ENCODE measurements around the gene CFDP1.

Gene CFDP1

DNA sequence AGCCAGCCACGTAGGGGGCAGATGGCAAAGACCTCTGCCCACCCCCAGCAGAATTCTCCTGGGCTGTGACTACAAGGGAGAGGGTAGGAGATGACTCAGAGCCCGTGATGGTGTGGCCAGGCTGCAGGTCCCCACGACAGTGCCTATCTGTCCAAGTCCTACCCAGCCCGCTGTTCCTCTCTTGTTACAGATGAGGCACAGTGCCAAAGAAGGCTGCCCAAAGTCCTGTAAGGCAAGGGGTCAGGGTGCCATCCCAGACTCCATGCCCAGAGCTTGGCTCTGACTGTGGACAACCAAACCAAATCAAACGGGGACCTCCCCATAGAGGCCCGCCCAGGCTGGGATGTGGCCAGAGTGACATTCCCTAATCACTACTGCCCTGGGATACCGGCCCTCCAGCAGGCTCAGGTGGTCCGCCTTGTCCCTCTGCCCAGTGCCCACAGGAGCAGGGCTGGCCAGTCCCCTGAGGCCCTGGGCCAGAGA is 169.3 kb downstream of the CFDP1 start:
- peak overlapping the region; percentile 93 for H3K4me3 ChIP-seq (replicated peaks; ENCODE audit: low read depth, low read length)
- TF ChIP-seq, protein P1, sequence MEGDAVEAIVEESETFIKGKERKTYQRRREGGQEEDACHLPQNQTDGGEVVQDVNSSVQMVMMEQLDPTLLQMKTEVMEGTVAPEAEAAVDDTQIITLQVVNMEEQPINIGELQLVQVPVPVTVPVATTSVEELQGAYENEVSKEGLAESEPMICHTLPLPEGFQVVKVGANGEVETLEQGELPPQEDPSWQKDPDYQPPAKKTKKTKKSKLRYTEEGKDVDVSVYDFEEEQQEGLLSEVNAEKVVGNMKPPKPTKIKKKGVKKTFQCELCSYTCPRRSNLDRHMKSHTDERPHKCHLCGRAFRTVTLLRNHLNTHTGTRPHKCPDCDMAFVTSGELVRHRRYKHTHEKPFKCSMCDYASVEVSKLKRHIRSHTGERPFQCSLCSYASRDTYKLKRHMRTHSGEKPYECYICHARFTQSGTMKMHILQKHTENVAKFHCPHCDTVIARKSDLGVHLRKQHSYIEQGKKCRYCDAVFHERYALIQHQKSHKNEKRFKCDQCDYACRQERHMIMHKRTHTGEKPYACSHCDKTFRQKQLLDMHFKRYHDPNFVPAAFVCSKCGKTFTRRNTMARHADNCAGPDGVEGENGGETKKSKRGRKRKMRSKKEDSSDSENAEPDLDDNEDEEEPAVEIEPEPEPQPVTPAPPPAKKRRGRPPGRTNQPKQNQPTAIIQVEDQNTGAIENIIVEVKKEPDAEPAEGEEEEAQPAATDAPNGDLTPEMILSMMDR (IDR thresholded peaks at IDR 0.05; ENCODE audit: low read length, missing control alignments): no peak
- no peak for DNase-seq (ENCODE audit: low read depth)

DNA sequence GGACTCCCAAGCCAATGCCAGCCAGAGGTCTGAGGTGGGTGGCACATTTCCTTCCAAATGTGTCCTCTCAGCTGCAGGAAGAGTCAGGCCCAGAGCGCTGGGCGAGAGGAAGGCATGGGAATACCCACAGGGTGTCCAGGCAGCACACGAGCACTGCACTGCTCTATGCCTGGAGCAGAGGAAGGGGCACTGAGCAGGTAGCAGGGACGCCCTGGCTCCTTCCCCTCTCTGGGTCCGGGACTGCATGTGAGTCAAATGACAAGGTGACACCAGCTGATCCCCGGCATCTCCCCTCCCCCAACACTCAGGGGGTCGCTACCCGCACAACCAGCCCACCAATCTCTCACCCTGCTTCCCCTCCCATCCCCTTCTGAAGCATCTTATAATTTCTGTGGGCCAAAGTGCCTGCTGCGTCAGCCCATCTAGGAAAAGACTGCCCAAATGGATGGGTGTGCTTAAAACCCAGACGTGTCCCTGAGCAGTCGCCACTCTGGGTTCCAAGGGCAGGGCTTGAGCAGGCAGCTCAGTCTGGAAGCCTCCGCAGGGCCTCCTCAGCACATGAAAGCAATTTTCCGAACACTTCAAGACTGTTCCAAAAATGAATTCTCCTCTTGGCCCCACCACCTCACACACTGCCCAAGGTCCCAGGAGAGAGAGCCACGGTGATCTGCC is 169.9 kb downstream of the CFDP1 start:
- no peak for DNase-seq (ENCODE audit: low read depth)
- TF ChIP-seq, protein P1 (IDR thresholded peaks at IDR 0.05; ENCODE audit: low read length, missing control alignments): no peak
- peak overlapping the region; percentile 93 for H3K4me3 ChIP-seq (replicated peaks; ENCODE audit: low read depth, low read length)

DNA sequence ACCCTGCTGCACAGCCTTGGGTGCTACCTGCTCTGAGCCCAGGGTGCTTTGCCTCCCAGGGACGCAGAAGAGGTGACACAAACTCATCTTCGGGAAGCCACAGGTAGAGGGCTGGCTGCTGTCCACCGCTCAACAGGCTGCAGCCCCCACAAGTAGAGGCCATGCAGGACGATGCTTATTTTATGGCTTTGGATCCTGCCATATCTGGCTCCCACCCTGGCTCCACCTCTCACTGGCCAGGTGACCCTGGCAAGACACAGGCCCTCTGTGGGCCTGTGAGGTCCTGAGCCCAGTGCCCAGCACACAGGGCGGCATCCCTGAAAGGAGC is 170.5 kb downstream of the CFDP1 start:
- DNase-seq (ENCODE audit: low read depth): no peak
- H3K4me3 ChIP-seq (replicated peaks; ENCODE audit: low read depth, low read length): no peak overlapping the region
- TF ChIP-seq, protein P1 (IDR thresholded peaks at IDR 0.05; ENCODE audit: low read length, missing control alignments): no peak

DNA sequence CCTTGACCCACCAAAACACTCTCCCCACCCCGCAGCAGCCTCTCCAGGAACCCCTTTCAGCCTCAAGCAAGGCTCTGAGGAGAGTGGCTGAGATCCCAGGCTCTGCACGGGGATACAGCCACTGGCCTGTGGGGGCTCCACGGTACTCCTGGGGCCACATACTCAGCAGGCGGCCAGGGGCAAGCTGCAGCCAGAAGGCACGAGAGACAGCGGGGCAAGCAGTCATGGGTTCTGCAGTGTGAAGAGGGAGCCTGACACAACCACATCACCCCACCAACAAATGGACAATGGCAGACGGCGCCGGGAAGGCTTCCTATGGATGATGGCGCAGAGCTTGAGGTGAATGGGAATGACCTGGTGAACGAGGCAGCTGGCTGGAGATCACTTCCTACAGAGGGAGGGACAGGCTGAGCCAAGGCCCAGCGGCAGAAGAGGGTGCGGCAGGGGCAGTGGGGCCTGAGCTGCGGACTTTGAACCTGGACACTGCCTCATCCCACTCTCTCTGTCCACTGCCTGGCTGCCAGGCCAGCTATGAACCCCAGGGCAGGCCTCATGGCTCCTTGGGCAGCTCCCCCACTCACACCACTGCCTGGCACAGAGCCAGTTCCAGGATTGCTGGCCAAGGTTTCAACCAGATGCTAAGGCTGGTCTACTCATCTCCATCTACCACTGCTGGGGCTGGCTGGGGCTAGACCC is 171.1 kb downstream of the CFDP1 start:
- TF ChIP-seq, protein P1 (IDR thresholded peaks at IDR 0.05; ENCODE audit: low read length, missing control alignments): no peak
- DNase-seq (ENCODE audit: low read depth): no peak
- H3K4me3 ChIP-seq (replicated peaks; ENCODE audit: low read depth, low read length): no peak overlapping the region

GRCh38 chr16:75261590-75262078 is 171.7 kb downstream of the CFDP1 start:
- TF ChIP-seq, protein P1 (IDR thresholded peaks at IDR 0.05; ENCODE audit: low read length, missing control alignments): no peak
- H3K4me3 ChIP-seq (replicated peaks; ENCODE audit: low read depth, low read length): no peak overlapping the region
- DNase-seq (ENCODE audit: low read depth): no peak

DNA sequence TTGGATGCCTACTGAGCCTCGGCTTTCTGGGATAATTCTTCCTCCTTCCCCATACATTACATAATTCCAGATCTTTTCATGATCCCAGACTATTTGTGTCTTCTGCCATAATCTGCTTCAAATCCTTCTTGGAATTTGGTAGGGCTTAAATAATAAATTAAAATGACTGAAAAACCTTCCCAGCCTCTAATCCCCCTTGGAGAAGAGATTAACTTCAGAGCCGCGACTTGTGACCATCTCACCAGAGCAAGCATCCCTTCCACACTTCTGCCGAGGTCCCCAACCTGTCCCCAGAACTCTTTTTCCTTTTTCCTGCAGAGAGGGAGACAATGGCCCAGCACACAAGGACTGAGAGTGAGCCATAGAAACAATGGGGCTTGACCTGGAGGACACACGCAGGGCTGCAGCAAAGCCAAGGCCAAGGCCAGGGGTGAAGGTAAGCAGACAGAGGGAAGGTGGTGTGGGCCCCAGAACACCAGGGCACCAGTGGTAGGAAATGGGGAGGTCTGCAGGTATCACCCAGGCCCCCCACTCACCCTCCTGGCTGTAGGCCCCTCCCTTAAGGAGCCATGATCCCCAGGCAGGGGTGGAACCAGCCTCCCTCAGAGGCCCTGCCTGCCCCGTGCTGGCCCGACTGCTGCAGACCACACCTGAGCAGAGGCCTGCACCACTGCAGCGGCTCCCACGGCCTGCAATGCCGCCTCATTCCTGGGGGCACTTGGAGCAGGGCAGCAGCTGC is 172.3 kb downstream of the CFDP1 start:
- TF ChIP-seq, protein P1 (IDR thresholded peaks at IDR 0.05; ENCODE audit: low read length, missing control alignments): no peak
- H3K4me3 ChIP-seq (replicated peaks; ENCODE audit: low read depth, low read length): no peak overlapping the region
- no peak for DNase-seq (ENCODE audit: low read depth)
